ENCODE data around the gene COMMD9. TPM values are rescaled to one million over a fixed set of nuclear protein-coding genes. Genes with fewer than 3 reads are reported as not detected.

COMMD9 gene
- total and polyA plus RNA-seq, 2 experiments from 2014 or later: 22.4 to 44.1 TPM

GRCh38 chr11:36227044-36227443, 62.2 kb downstream of the COMMD9 start:
- H3K4me2 ChIP-seq: no peak overlapping the region
- no peak overlapping the region for H3K4me3 Mint-ChIP-seq
- H2AFZ ChIP-seq: no peak overlapping the region
- no peaks in the 10 kb centered on the region for H4K20me1 ChIP-seq (replicated peaks; ENCODE audit: insufficient read depth)
- H3F3A ChIP-seq (replicated peaks; ENCODE audit: low read depth): no peaks in the 10 kb centered on the region
- H3K27me3 ChIP-seq (ENCODE audit: insufficient read depth): no peaks in the 10 kb centered on the region
- H3K36me3 Mint-ChIP-seq (ENCODE audit: low read depth): peaks cover 5% of the 10 kb centered on the region; the same call in 1 of the 3 replicates
- H3K27me3 Mint-ChIP-seq (ENCODE audit: insufficient read depth, low read depth, poor library complexity): peaks cover 2% of the 10 kb centered on the region
- no peaks in the 10 kb centered on the region for H3K36me3 ChIP-seq (ENCODE audit: insufficient read depth)
- ATAC-seq (no peak), DNase-seq (ENCODE audit: low spot score) (no peak)
- no peaks in the 10 kb centered on the region for H3K79me2 ChIP-seq (replicated peaks; ENCODE audit: insufficient read depth)
- no peaks in the 10 kb centered on the region for H3K9me2 ChIP-seq (ENCODE audit: insufficient read depth)
- no peak overlapping the region for H3K4me3 ChIP-seq
- peaks cover 3% of the 10 kb centered on the region; the same call in 1 of the 2 replicates for H3K4me1 ChIP-seq (ENCODE audit: insufficient read depth)
- no peaks in the 10 kb centered on the region for H3K4me1 Mint-ChIP-seq
- no peak overlapping the region for H3K27ac Mint-ChIP-seq
- no peak for TF ChIP-seq NANOG (IDR thresholded peaks at IDR 0.05; ENCODE audit: borderline replicate concordance)
- TF ChIP-seq STAT1 (IDR thresholded peaks at IDR 0.05; ENCODE audit: unreplicated experiment): no peak
- TF ChIP-seq EZH2 (IDR thresholded peaks at IDR 0.05; ENCODE audit: low read depth, unreplicated experiment): no peak
- TF ChIP-seq POLR2AphosphoS5 (IDR thresholded peaks at IDR 0.05; ENCODE audit: low read depth): no peak
- no peak for TF ChIP-seq ETS1 (IDR thresholded peaks at IDR 0.05)
- no peak for TF ChIP-seq CTCF (conservative IDR thresholded peaks at IDR 0.05; ENCODE audit: low read depth in 2 of 2)
- no peak for TF ChIP-seq ZNF331 (CRISPR knock-in tag; IDR thresholded peaks at IDR 0.05; ENCODE audit: low read depth)
- no peak for TF ChIP-seq JUNB (IDR thresholded peaks at IDR 0.05; ENCODE audit: unreplicated experiment)
- TF ChIP-seq ZNF114 (CRISPR knock-in tag; IDR thresholded peaks at IDR 0.05): no peak
- no peak overlapping the region for H3K27ac ChIP-seq (ENCODE audit: low read depth)
- H3K9me3 Mint-ChIP-seq: no peaks in the 10 kb centered on the region

GRCh38 chr11:36224209-36224882, 64.9 kb downstream of the COMMD9 start:
- H3K4me3 Mint-ChIP-seq: no peak overlapping the region
- Histone ChIP-seq H3F3A (replicated peaks; ENCODE audit: low read depth) (no peaks in the 10 kb centered on the region), H3K4me3 (no peak overlapping the region), H3K4me1 (ENCODE audit: insufficient read depth) (no peaks in the 10 kb centered on the region), H3K36me3 (ENCODE audit: insufficient read depth) (no peaks in the 10 kb centered on the region; the same call in 1 of the 2 replicates), H2AFZ (no peak overlapping the region), H3K4me2 (no peak overlapping the region), H3K79me2 (replicated peaks; ENCODE audit: insufficient read depth) (no peaks in the 10 kb centered on the region), H3K9me2 (ENCODE audit: insufficient read depth) (no peaks in the 10 kb centered on the region), H4K20me1 (replicated peaks; ENCODE audit: insufficient read depth) (no peaks in the 10 kb centered on the region), H3K27me3 (ENCODE audit: insufficient read depth) (no peaks in the 10 kb centered on the region), H3K27ac (ENCODE audit: low read depth) (no peak overlapping the region)
- peaks cover 12% of the 10 kb centered on the region; the same call in 2 of the 3 replicates for H3K9me3 Mint-ChIP-seq
- no peak for DNase-seq (ENCODE audit: low spot score)
- peaks cover 13% of the 10 kb centered on the region; the same call in 2 of the 3 replicates for H3K36me3 Mint-ChIP-seq (ENCODE audit: low read depth)
- H3K27ac Mint-ChIP-seq: no peak overlapping the region
- ATAC-seq: no peak
- no peaks in the 10 kb centered on the region for H3K4me1 Mint-ChIP-seq
- H3K27me3 Mint-ChIP-seq (ENCODE audit: insufficient read depth, low read depth, poor library complexity): peaks cover 1% of the 10 kb centered on the region
- TF ChIP-seq ZNF114 (CRISPR knock-in tag; IDR thresholded peaks at IDR 0.05): no peak
- TF ChIP-seq ZNF331 (CRISPR knock-in tag; IDR thresholded peaks at IDR 0.05; ENCODE audit: low read depth): no peak
- no peak for TF ChIP-seq REST (IDR thresholded peaks at IDR 0.05; ENCODE audit: unreplicated experiment)

All from GM23338 (cell line).